Spleen (tissue), 11 donors: ENCODE data around the gene TBC1D10A. TPM values are rescaled to one million over a fixed set of nuclear protein-coding genes. Genes with fewer than 3 reads are reported as not detected.

Source experiments
- DNase-seq: peaks from one replicate; pipeline ENCODE4 v3.0.0-alpha.2; 2020
- H3K27ac ChIP-seq, 8 donors: fragments of 200-600 bp; sonication (generic) in 7 of 8; 1 replicate in 4 of 8; 2 replicates in 4 of 8; pipeline versions ENCODE4 v1.5.0 to v1.8.0; 2016 to 2021; ENCODE audit warnings: inconsistent platforms in 4 of 8, mild to moderate bottlenecking in 4 of 8, moderate library complexity in 1 of 8
- H3K27me3 ChIP-seq, 7 donors: fragments of 200-600 bp; sonication (generic) in 6 of 7; replicated peaks in 1 of 7; 1 replicate in 4 of 7; 2 replicates in 3 of 7; pipeline versions ENCODE4 v1.5.0 to v1.8.0; 2016 to 2021; ENCODE audit warnings: inconsistent platforms in 3 of 7, mild to moderate bottlenecking in 1 of 7
- H3K36me3 ChIP-seq, 6 donors: fragments of 200-600 bp; sonication (generic) in 5 of 6; 1 replicate in 4 of 6; 2 replicates in 2 of 6; pipeline versions ENCODE4 v1.5.0 to v1.8.0; 2016 to 2021; ENCODE audit warnings: inconsistent platforms in 2 of 6
- H3K4me1 ChIP-seq, 6 donors: fragments of 200-600 bp; sonication (generic) in 5 of 6; 1 replicate in 3 of 6; 2 replicates in 3 of 6; pipeline versions ENCODE4 v1.5.0 to v1.8.0; 2016 to 2021; ENCODE audit warnings: inconsistent platforms in 3 of 6
- H3K4me3 ChIP-seq, 8 donors: fragments of 200-600 bp; sonication (generic) in 7 of 8; 1 replicate in 4 of 8; 2 replicates in 4 of 8; pipeline versions ENCODE4 v1.5.0 to v1.8.0; 2016 to 2021; ENCODE audit warnings: inconsistent platforms in 4 of 8, mild to moderate bottlenecking in 4 of 8, moderate library complexity in 2 of 8
- H3K9me3 ChIP-seq, 8 donors: fragments of 200-600 bp; sonication (generic) in 7 of 8; 1 replicate in 4 of 8; 2 replicates in 4 of 8; pipeline versions ENCODE4 v1.5.0 to v1.8.0; 2016 to 2021; ENCODE audit warnings: inconsistent platforms in 4 of 8
- CTCF ChIP-seq, 11 experiments: fragments of 200-600 bp in 7 of 11; fragments of 450-650 bp in 4 of 11; sonication (generic) in 4 of 11; IDR thresholded peaks in 8 of 11; conservative IDR thresholded peaks in 3 of 11; 1 replicate in 7 of 11; 2 replicates in 4 of 11; pipeline versions ENCODE4 v1.4.0 to v1.8.0; 2016 to 2021; ENCODE audit warnings: antibody characterized with exemption in 11 of 11, inconsistent platforms in 4 of 11, mild to moderate bottlenecking in 1 of 11
- POLR2A ChIP-seq, 3 donors: fragments of 450-650 bp; IDR thresholded peaks; one replicate each; pipeline ENCODE4 v1.5.1; 2017; ENCODE audit warnings: antibody characterized with exemption in 3 of 3, mild to moderate bottlenecking in 1 of 3
- POLR2AphosphoS5 ChIP-seq, 3 donors: sonication (generic); formaldehyde crosslinking; IDR thresholded peaks; one replicate each; pipeline ENCODE4 v1.5.1; 2017; ENCODE audit warnings: antibody characterized with exemption in 3 of 3
- WGBS, 5 donors: extraction: QIAGEN DNeasy Blood & Tissue Kit in 3 of 5; methylation state at CpG; one replicate each; pipeline versions ENCODE4 v1.1.5 to v1.1.7; 2013 to 2018; 5-methylcytosine and 5-hydroxymethylcytosine counted together
- intact Hi-C: fragments of 100-400 bp; cut with DNase I; formaldehyde crosslinking; loops from one replicate; pipeline ENCODE4 v1.15.0; 2023; ENCODE audit warnings: low total_unique reads
- polyA plus RNA-seq, 3 donors: library from polyadenylated mRNA; stranded (reverse); fragments of 200-250 nt; gene quantifications; one replicate each; pipeline ENCODE4 v1.2.1, GENCODE V29; 2013
- total RNA-seq, 7 donors: library from RNA; depleted of rRNA in 3 of 7; stranded (reverse); fragments of >200 nt in 3 of 7; fragmentation: NEBNext Ultra II Directional in 4 of 7; extraction: Animal tissue kit (Norgen Biotek cat#: 25700) in 4 of 7; gene quantifications; one replicate each; pipeline versions ENCODE4 v1.1.0 to v1.2.1, GENCODE V29; 2016 to 2021
- donor health status: healthy with polysubstance abuse.
- donor health status: DM: no; HTN: no; CAD: no; lungs with moderate emphysema.
- donor health status: DM: no; HTN: no; CAD: no.
- donor health status: Bipolar disorder and iron deficiency.
- donor health status: healthy.
- donor health status: DM: no; HTN: no; CAD: no.
- donor health status: DM: yes; HTN: yes; CAD: no.

The TBC1D10A gene
- total and polyA plus RNA-seq, 10 donors, result 21.1 to 46.4 (median 33.1) TPM

DNA sequence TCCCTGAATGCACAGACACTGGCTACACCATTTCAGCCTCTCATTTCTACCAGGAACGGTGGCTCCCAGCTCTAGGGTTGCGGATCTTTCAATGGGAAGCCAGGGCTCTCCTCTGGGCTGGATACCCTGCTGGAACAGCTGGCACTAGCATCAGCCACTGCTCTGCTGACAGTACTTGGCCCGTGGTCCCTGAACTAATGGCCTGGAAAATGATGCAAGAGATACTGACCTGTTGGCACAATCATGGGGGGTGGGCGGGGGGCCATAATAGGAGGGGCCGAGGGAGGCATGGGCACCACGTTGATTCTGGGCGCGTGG is 10.7 kb upstream of the TBC1D10A start:
- 87 to 94% (median 91%) methylated on average over 7 to 8 of the region's 8 CpGs for WGBS, 5 donors
- H3K36me3 ChIP-seq, result peaks cover 15 to 100% (median 100%) of the 10 kb centered on the region in 6 donors
- TF ChIP-seq CTCF (IDR thresholded peaks at IDR 0.05 in 8 of 11, conservative IDR thresholded peaks at IDR 0.05 in 3 of 11) (no peak), POLR2A (IDR thresholded peaks at IDR 0.05) (no peak), POLR2AphosphoS5 (IDR thresholded peaks at IDR 0.05) (no peak)
- intact Hi-C loops, result no loop called here
- peak overlapping the region in 2 of 8 donors; percentile 14 to 42 for H3K27ac ChIP-seq
- H3K4me1 ChIP-seq, result peaks cover 4 to 64% (median 37%) of the 10 kb centered on the region in 6 donors
- H3K9me3 ChIP-seq, result no peaks in the 10 kb centered on the region
- H3K27me3 ChIP-seq, result no peaks in the 10 kb centered on the region
- no peak overlapping the region for H3K4me3 ChIP-seq
- no peak for DNase-seq

GRCh38 chr22:30336752-30337460 is 10.2 kb upstream of the TBC1D10A start:
- H3K4me3 ChIP-seq, result no peak overlapping the region
- H3K27me3 ChIP-seq, result no peaks in the 10 kb centered on the region
- H3K27ac ChIP-seq, result peak overlapping the region in 2 of 8 donors; percentile 14 to 42
- no peaks in the 10 kb centered on the region for H3K9me3 ChIP-seq
- peaks cover 3 to 62% (median 32%) of the 10 kb centered on the region in 6 donors for H3K4me1 ChIP-seq
- WGBS, 5 donors, result 86 to 100% (median 93%) methylated on average over 1 to 4 of the region's 4 CpGs
- no peak for TF ChIP-seq CTCF (IDR thresholded peaks at IDR 0.05 in 8 of 11, conservative IDR thresholded peaks at IDR 0.05 in 3 of 11)
- no peak for TF ChIP-seq POLR2AphosphoS5 (IDR thresholded peaks at IDR 0.05)
- TF ChIP-seq POLR2A (IDR thresholded peaks at IDR 0.05), result no peak
- intact Hi-C loops, result no loop called here
- peaks cover 15 to 100% (median 100%) of the 10 kb centered on the region in 6 donors for H3K36me3 ChIP-seq
- no peak for DNase-seq

- Histone ChIP-seq H3K9me3 (no peaks in the 10 kb centered on the region), H3K4me3 (no peak overlapping the region), H3K36me3 (peaks cover 13 to 100% (median 99%) of the 10 kb centered on the region in 6 donors), H3K27me3 (no peaks in the 10 kb centered on the region), H3K4me1 (peaks cover 0 to 45% (median 19%) of the 10 kb centered on the region in 6 donors), H3K27ac (peak overlapping the region in 1 of 8 donors; percentile 11)
- DNase-seq, result no peak
- intact Hi-C loops, result no loop called here
- WGBS, 5 donors, result 89 to 100% (median 97%) methylated on average over 1 of the region's 1 CpG
- TF ChIP-seq POLR2AphosphoS5 (IDR thresholded peaks at IDR 0.05), result no peak
- no peak for TF ChIP-seq POLR2A (IDR thresholded peaks at IDR 0.05)
Observed at GRCh38 chr22:30335236-30335635, 8.5 kb upstream of the TBC1D10A start.

DNA sequence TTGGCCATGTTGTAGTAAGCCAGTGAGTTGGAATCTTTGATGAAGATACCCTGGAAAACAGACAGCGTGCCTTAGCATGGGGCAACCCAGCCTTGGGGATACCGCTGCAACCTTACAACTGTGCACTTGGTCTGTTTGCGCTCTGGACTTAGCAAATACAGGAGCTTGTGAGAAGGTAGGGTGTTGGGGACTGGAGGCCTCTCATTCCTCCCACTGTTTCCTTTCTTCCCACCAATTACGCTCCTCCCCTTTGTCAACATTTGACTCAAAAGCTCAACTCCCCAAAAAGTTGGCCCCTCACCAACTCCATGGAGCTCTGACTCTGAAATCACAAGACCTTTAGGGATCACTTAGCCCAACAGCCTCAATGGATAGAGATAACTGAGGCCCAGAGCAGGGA is 7.9 kb upstream of the TBC1D10A start:
- Histone ChIP-seq H3K4me1 (peaks cover 0 to 39% (median 13%) of the 10 kb centered on the region in 6 donors), H3K36me3 (peaks cover 10 to 100% (median 93%) of the 10 kb centered on the region in 6 donors), H3K9me3 (no peaks in the 10 kb centered on the region), H3K27me3 (no peaks in the 10 kb centered on the region), H3K27ac (no peak overlapping the region), H3K4me3 (no peak overlapping the region)
- no peak for TF ChIP-seq POLR2AphosphoS5 (IDR thresholded peaks at IDR 0.05)
- TF ChIP-seq CTCF (IDR thresholded peaks at IDR 0.05 in 8 of 11, conservative IDR thresholded peaks at IDR 0.05 in 3 of 11), result no peak
- no peak for TF ChIP-seq POLR2A (IDR thresholded peaks at IDR 0.05)
- intact Hi-C loops, result no loop called here
- WGBS, 5 donors, result 85 to 95% (median 94%) methylated on average over 4 of the region's 4 CpGs
- no peak for DNase-seq
